Measurements from ENCODE around the gene ANKRD23.

DNA sequence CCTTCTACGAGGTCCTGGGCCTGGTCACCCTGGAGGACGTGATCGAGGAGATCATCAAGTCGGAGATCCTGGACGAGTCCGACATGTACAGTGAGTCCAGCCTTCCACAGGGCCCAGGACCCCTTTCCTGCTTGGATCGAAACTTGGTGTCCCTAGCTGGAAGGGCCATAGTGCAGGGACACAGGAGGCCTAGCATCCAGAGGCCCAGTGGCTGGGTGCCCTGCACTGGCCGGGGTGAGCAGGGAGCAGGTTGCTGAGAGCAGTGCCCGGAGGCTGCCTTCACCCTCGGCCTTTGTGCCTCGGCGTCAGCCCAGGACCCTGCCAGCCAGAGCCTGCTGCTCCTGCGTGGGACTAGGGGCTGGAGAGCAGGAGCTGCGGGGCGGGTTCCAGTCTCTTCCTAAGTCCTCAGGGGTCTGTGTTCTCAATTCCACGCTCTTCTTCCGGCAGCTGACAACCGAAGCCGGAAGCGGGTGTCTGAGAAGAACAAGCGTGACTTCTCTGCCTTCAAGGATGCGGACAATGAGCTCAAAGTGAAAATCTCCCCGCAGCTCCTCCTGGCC, 46.7 kb downstream of the ANKRD23 start:
- TF ChIP-seq, protein P1, sequence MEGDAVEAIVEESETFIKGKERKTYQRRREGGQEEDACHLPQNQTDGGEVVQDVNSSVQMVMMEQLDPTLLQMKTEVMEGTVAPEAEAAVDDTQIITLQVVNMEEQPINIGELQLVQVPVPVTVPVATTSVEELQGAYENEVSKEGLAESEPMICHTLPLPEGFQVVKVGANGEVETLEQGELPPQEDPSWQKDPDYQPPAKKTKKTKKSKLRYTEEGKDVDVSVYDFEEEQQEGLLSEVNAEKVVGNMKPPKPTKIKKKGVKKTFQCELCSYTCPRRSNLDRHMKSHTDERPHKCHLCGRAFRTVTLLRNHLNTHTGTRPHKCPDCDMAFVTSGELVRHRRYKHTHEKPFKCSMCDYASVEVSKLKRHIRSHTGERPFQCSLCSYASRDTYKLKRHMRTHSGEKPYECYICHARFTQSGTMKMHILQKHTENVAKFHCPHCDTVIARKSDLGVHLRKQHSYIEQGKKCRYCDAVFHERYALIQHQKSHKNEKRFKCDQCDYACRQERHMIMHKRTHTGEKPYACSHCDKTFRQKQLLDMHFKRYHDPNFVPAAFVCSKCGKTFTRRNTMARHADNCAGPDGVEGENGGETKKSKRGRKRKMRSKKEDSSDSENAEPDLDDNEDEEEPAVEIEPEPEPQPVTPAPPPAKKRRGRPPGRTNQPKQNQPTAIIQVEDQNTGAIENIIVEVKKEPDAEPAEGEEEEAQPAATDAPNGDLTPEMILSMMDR (conservative IDR thresholded peaks at IDR 0.05; ENCODE audit: low read depth, low read length) = no peak
- TF ChIP-seq POLR2A (IDR thresholded peaks at IDR 0.05; ENCODE audit: low read depth, low read length) (no peak), CEBPB (IDR thresholded peaks at IDR 0.05; ENCODE audit: low read depth, low read length) (no peak), MAFK (IDR thresholded peaks at IDR 0.05; ENCODE audit: low read depth, low read length) (no peak), MXI1 (IDR thresholded peaks at IDR 0.05; ENCODE audit: borderline replicate concordance, low read depth, low read length) (no peak)

Data from IMR-90 (cell line).